Cardiac muscle cell (in vitro differentiated cells and primary cell): ENCODE data around the gene HAGHL. TPM values are rescaled to one million over a fixed set of nuclear protein-coding genes. Genes with fewer than 3 reads are reported as not detected.

Experiments used
- DNase-seq, 2 donors: peaks; one replicate each; pipeline versions ENCODE4 v3.0.0 to v3.0.0-alpha.2; 2010 to 2017; ENCODE audit warnings: low read depth in 1 of 2, low spot score in 1 of 2
- H3K27ac ChIP-seq: fragments of 200-600 bp; sonication (generic); 2 replicates; pipeline ENCODE4 v1.5.1; 2016
- H3K27me3 ChIP-seq: fragments of 200-600 bp; sonication (generic); 2 replicates; pipeline ENCODE4 v1.6.0; 2016; ENCODE audit warnings: control low read depth
- H3K36me3 ChIP-seq: fragments of 200-600 bp; sonication (generic); 2 replicates; pipeline ENCODE4 v1.5.1; 2016; ENCODE audit warnings: control low read depth
- H3K4me1 ChIP-seq: fragments of 200-600 bp; sonication (generic); 2 replicates; pipeline ENCODE4 v1.8.1; 2017; ENCODE audit warnings: low read depth, mild to moderate bottlenecking, mixed run types
- H3K4me3 ChIP-seq: fragments of 200-600 bp; sonication (generic); 2 replicates; pipeline ENCODE4 v1.5.1; 2016; ENCODE audit warnings: mild to moderate bottlenecking
- H3K9me3 ChIP-seq: fragments of 200-600 bp; sonication (generic); 2 replicates; pipeline ENCODE4 v1.5.1; 2017; ENCODE audit warnings: low read depth, mild to moderate bottlenecking, control low read depth
- CTCF ChIP-seq: IDR thresholded peaks from 2 replicates; pipeline ENCODE4 v1.5.1; 2012; ENCODE audit warnings: low read depth, mild to moderate bottlenecking, low read length
- polyA plus RNA-seq: library from polyadenylated mRNA; unstranded; fragments of >200 nt; fragmentation: Nextera tagmentation; extraction: Ambion mirVana; gene quantifications from 2 replicates; pipeline ENCODE4 v1.2.1, GENCODE V29; 2016
- total RNA-seq: library from RNA; depleted of rRNA; stranded (reverse); fragments of >200 nt; gene quantifications from 2 replicates; pipeline ENCODE4 v1.2.3, GENCODE V29; 2016

The HAGHL gene
- total and polyA plus RNA-seq, 2 experiments from 2014 or later: 27.7 to 47.5 TPM

GRCh38 chr16:679814-680624 is 46.9 kb upstream of the HAGHL start, which contains the start of gene STUB1:
Gene STUB1 (plus strand): TSS chr16:680410. CDS start chr16:680526, 116 bp downstream.
- H3K4me1 ChIP-seq: peaks cover 14% of the 10 kb centered on the region

GRCh38 chr16:680625-680945 is 46.3 kb upstream of the HAGHL start:
- DNase-seq: no peak
- Histone ChIP-seq H3K27me3 (no peaks in the 10 kb centered on the region), H3K36me3 (peaks cover 24% of the 10 kb centered on the region), H3K27ac (peak overlapping the region; percentile 92), H3K9me3 (no peaks in the 10 kb centered on the region), H3K4me1 (peaks cover 13% of the 10 kb centered on the region), H3K4me3 (peak overlapping the region; percentile 95)
- TF ChIP-seq CTCF: no peak

More at GRCh38 chr16:679814-680624, 46.9 kb upstream of the HAGHL start, which contains the start of gene STUB1:
- no peak for TF ChIP-seq CTCF
- H3K27ac ChIP-seq: peak within 1 kb of the TSS; percentile 92
- H3K27me3 ChIP-seq: no peaks in the 10 kb centered on the region
- H3K4me3 ChIP-seq: peak within 1 kb of the TSS; percentile 95
- peak; percentile 91 to 94 for DNase-seq
- peaks cover 22% of the 10 kb centered on the region for H3K36me3 ChIP-seq
- H3K9me3 ChIP-seq: no peaks in the 10 kb centered on the region

GRCh38 chr16:680967-681745 is 45.8 kb upstream of the HAGHL start:
- H3K9me3 ChIP-seq: no peaks in the 10 kb centered on the region
- H3K36me3 ChIP-seq: peaks cover 24% of the 10 kb centered on the region
- peak; percentile 18 for TF ChIP-seq CTCF
- DNase-seq: peak; percentile 40 to 63
- H3K27ac ChIP-seq: peak overlapping the region; percentile 92
- H3K4me1 ChIP-seq: peaks cover 13% of the 10 kb centered on the region
- H3K27me3 ChIP-seq: no peaks in the 10 kb centered on the region
- H3K4me3 ChIP-seq: peak overlapping the region; percentile 95

GRCh38 chr16:681746-682427 is 45.0 kb upstream of the HAGHL start:
- H3K27ac ChIP-seq: no peak overlapping the region
- no peak overlapping the region for H3K4me3 ChIP-seq
- H3K9me3 ChIP-seq: no peaks in the 10 kb centered on the region
- H3K4me1 ChIP-seq: peaks cover 13% of the 10 kb centered on the region
- no peaks in the 10 kb centered on the region for H3K27me3 ChIP-seq
- peak in 1 of 2 donors; percentile 43 for DNase-seq
- TF ChIP-seq CTCF: no peak
- H3K36me3 ChIP-seq: peaks cover 29% of the 10 kb centered on the region

- H3K4me3 ChIP-seq: no peak overlapping the region
- TF ChIP-seq CTCF: no peak
- H3K4me1 ChIP-seq: peaks cover 13% of the 10 kb centered on the region
- H3K27me3 ChIP-seq: no peaks in the 10 kb centered on the region
- H3K27ac ChIP-seq: peak overlapping the region; percentile 7
- H3K36me3 ChIP-seq: peaks cover 32% of the 10 kb centered on the region
- DNase-seq: no peak
- H3K9me3 ChIP-seq: no peaks in the 10 kb centered on the region
Measured at GRCh38 chr16:682493-683395, 44.2 kb upstream of the HAGHL start.
